ENCODE results near the gene VPS13A.

Gene VPS13A

DNA sequence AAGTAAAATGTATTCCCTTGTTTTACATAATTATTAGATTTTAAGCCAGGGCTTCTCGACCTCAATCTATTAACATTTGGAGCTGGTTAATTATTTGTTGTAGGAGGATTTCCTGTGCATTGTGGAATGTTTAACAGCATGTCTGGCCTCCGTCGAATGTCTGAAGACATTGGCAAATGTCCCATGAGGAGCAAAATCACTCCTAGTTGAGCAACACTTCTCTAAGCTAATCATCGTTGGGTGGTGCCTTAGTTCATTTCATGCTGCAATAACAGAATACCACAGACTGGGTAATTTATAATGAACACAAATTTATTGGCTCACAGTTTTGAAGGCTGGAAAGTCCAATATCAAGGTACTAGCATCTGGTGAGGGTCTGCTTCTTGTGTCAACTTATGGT, 13.4 kb upstream of the VPS13A start:
- H3K4me3 ChIP-seq (ENCODE audit: low read depth, low read length), result no peak overlapping the region
- no peaks in the 10 kb centered on the region for H3K36me3 ChIP-seq
- no peak for DNase-seq
- H3K27me3 ChIP-seq, result no peaks in the 10 kb centered on the region
- H3K4me1 ChIP-seq, result no peaks in the 10 kb centered on the region
- H3K9me3 ChIP-seq, result no peaks in the 10 kb centered on the region
- TF ChIP-seq CTCF (IDR thresholded peaks at IDR 0.05; ENCODE audit: low read depth, low read length), result no peak

DNA sequence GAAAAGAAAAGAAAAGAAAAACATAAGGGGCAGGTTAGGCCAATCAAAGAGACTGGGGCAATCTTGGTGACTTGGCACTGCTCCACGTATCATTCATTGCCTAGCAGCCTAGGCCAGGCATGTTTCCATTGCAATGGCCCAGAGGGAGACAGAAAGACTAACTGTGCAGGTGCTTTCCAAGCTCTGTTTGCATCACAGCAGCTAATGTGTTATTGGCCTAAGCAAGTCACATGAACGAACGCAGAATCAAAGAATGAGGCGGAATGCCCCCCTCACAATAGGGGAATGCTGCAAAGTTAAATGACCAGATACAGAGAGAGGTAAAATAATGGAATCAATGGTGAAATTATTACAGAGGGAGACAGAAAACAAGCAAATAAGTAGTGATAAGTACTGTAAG, 11.1 kb upstream of the VPS13A start:
- no peak for TF ChIP-seq CTCF (IDR thresholded peaks at IDR 0.05; ENCODE audit: low read depth, low read length)
- no peak overlapping the region for H3K4me3 ChIP-seq (ENCODE audit: low read depth, low read length)
- no peak for DNase-seq
- no peaks in the 10 kb centered on the region for H3K4me1 ChIP-seq
- no peaks in the 10 kb centered on the region for H3K9me3 ChIP-seq
- no peaks in the 10 kb centered on the region for H3K27me3 ChIP-seq
- no peaks in the 10 kb centered on the region for H3K36me3 ChIP-seq

GRCh38 chr9:77170991-77171699, 6.2 kb upstream of the VPS13A start:
- Histone ChIP-seq H3K4me1 (no peaks in the 10 kb centered on the region; the same call in 1 of the 2 replicates), H3K27me3 (no peaks in the 10 kb centered on the region), H3K4me3 (ENCODE audit: low read depth, low read length) (no peak overlapping the region), H3K9me3 (no peaks in the 10 kb centered on the region), H3K36me3 (no peaks in the 10 kb centered on the region)
- no peak for TF ChIP-seq CTCF (IDR thresholded peaks at IDR 0.05; ENCODE audit: low read depth, low read length)
- no peak for DNase-seq

DNA sequence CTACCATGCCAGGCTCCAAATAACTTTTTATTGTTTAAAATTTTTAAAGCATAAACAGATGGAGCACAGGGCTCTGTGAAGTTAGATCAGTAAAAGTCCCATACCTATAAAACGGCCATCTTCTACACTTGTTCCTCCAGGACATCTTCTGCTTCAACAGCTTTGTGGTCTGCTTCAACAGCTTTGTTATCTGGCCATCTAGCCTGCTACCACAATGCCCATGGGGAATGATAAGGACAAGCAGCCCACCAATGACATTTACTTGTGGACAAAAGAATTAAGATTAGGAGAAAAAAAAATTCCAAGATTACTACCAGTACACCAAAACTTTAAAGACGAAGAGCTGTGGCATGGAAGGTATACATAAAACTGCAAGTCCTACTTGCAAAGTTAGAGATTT, 2.2 kb upstream of the VPS13A start:
- no peak overlapping the region for H3K4me3 ChIP-seq (ENCODE audit: low read depth, low read length)
- no peaks in the 10 kb centered on the region for H3K9me3 ChIP-seq
- no peaks in the 10 kb centered on the region for H3K27me3 ChIP-seq
- no peak for TF ChIP-seq CTCF (IDR thresholded peaks at IDR 0.05; ENCODE audit: low read depth, low read length)
- no peaks in the 10 kb centered on the region for H3K36me3 ChIP-seq
- DNase-seq, result no peak
- H3K4me1 ChIP-seq, result no peaks in the 10 kb centered on the region; the same call in 1 of the 2 replicates

DNA sequence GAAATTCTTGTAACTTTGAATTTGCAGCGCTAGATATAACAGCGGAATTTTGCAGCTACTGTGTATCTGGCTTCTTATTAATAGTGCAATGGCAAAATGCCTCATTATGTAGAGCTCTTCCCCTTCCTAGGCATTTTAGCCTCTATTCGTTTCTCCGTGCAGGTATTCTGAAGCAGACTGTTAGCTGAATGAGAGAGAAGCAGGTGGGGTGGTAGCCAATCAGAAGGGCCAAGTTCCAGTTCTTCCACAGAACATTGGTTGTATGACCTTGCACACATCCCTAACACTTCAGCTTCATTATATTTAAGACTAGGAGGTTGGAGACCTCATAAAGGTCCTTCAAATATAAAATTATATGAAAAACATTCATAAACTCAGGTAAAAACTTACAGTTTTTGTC, 1.2 kb upstream of the VPS13A start:
- no peak for DNase-seq
- Histone ChIP-seq H3K27me3 (no peaks in the 10 kb centered on the region), H3K4me3 (ENCODE audit: low read depth, low read length) (peak overlapping the region; percentile 78; the same call in 1 of the 2 replicates), H3K9me3 (no peaks in the 10 kb centered on the region), H3K4me1 (no peaks in the 10 kb centered on the region; the same call in 1 of the 2 replicates), H3K36me3 (no peaks in the 10 kb centered on the region)
- no peak for TF ChIP-seq CTCF (IDR thresholded peaks at IDR 0.05; ENCODE audit: low read depth, low read length)

GRCh38 chr9:77176686-77177142, 620 bp upstream of the VPS13A start:
- Histone ChIP-seq H3K4me1 (no peaks in the 10 kb centered on the region; the same call in 1 of the 2 replicates), H3K27me3 (no peaks in the 10 kb centered on the region), H3K36me3 (no peaks in the 10 kb centered on the region), H3K4me3 (ENCODE audit: low read depth, low read length) (peak overlapping the region; percentile 78), H3K9me3 (no peaks in the 10 kb centered on the region)
- no peak for DNase-seq
- TF ChIP-seq CTCF (IDR thresholded peaks at IDR 0.05; ENCODE audit: low read depth, low read length), result no peak
